Lung (tissue), 12 donors: ENCODE data around the gene ADAM10. TPM values are rescaled to one million over a fixed set of nuclear protein-coding genes. Genes with fewer than 3 reads are reported as not detected.

Source experiments
- ATAC-seq: fragments of 200-7000 bp; cut with Tn5 transposase; one replicate; pipeline ENCODE4 v1.9.1; 2020; ENCODE audit warnings: moderate number of reproducible peaks; ENCODE audit not compliant: insufficient read depth, low FRiP score
- DNase-seq, 3 donors: peaks; one replicate each; pipeline ENCODE4 v3.0.0-alpha.2; 2013 to 2017
- H3K27ac ChIP-seq, 2 donors: one replicate each; pipeline ENCODE4 v1.5.1; 2013; ENCODE audit warnings: mild to moderate bottlenecking in 2 of 2, moderate library complexity in 2 of 2, control low read depth in 1 of 2, inconsistent platforms in 1 of 2, low read depth in 1 of 2, low read length in 1 of 2
- H3K27me3 ChIP-seq, 3 donors: one replicate each; pipeline ENCODE4 v1.5.1; 2013; ENCODE audit warnings: low read length in 2 of 3; ENCODE audit not compliant: control insufficient read depth in 3 of 3, insufficient read depth in 3 of 3
- H3K36me3 ChIP-seq, 4 donors: one replicate each; pipeline ENCODE4 v1.5.1; 2013; ENCODE audit warnings: low read length in 4 of 4, mild to moderate bottlenecking in 1 of 4, moderate library complexity in 1 of 4; ENCODE audit not compliant: control insufficient read depth in 4 of 4, insufficient read depth in 4 of 4
- H3K4me1 ChIP-seq, 5 donors: one replicate each; pipeline ENCODE4 v1.5.1; 2013; ENCODE audit warnings: low read length in 5 of 5, mild to moderate bottlenecking in 2 of 5, moderate library complexity in 1 of 5; ENCODE audit not compliant: control insufficient read depth in 5 of 5, insufficient read depth in 5 of 5
- H3K4me3 ChIP-seq: one replicate; pipeline ENCODE4 v1.5.1; 2013; ENCODE audit warnings: mild to moderate bottlenecking, control low read depth, moderate library complexity
- H3K9ac ChIP-seq, 2 donors: one replicate each; pipeline ENCODE4 v1.5.1; 2013; ENCODE audit warnings: low read length in 2 of 2, control low read depth in 1 of 2; ENCODE audit not compliant: insufficient read depth in 1 of 2
- H3K9me3 ChIP-seq, 4 donors: one replicate each; pipeline ENCODE4 v1.5.1; 2013; ENCODE audit warnings: low read length in 3 of 4, mild to moderate bottlenecking in 1 of 4, moderate library complexity in 1 of 4; ENCODE audit not compliant: control insufficient read depth in 4 of 4, insufficient read depth in 3 of 4
- WGBS, 2 donors: extraction: QIAGEN DNeasy Blood & Tissue Kit; methylation state at CpG; one replicate each; pipeline ENCODE4 v1.1.7; 2013; 5-methylcytosine and 5-hydroxymethylcytosine counted together
- polyA plus RNA-seq, 2 donors: library from polyadenylated mRNA; stranded (reverse); fragments of 200-250 nt; gene quantifications; one replicate each; pipeline ENCODE4 v1.2.1, GENCODE V29; 2013
- total RNA-seq, 2 donors: library from RNA; depleted of rRNA in 1 of 2; stranded (reverse); fragments of >200 nt in 1 of 2; gene quantifications; one replicate each; pipeline ENCODE4 v1.2.1, GENCODE V29; 2014 to 2021
- TF ChIP-seq, protein P1 (sequence below): IDR thresholded peaks from 2 replicates; pipeline ENCODE4 v1.5.1; 2012; ENCODE audit warnings: mild to moderate bottlenecking; ENCODE audit errors: control extremely low read depth, extremely low read depth
- donor health status: control.
- donor health status: control.
- donor health status: Bipolar disorder and iron deficiency.
- donor health status: healthy.
- donor health status: DM: yes; HTN: yes; CAD: no.

Gene ADAM10
- total and polyA plus RNA-seq, 4 donors = 9.7 to 274 (median 88.6) TPM

DNA sequence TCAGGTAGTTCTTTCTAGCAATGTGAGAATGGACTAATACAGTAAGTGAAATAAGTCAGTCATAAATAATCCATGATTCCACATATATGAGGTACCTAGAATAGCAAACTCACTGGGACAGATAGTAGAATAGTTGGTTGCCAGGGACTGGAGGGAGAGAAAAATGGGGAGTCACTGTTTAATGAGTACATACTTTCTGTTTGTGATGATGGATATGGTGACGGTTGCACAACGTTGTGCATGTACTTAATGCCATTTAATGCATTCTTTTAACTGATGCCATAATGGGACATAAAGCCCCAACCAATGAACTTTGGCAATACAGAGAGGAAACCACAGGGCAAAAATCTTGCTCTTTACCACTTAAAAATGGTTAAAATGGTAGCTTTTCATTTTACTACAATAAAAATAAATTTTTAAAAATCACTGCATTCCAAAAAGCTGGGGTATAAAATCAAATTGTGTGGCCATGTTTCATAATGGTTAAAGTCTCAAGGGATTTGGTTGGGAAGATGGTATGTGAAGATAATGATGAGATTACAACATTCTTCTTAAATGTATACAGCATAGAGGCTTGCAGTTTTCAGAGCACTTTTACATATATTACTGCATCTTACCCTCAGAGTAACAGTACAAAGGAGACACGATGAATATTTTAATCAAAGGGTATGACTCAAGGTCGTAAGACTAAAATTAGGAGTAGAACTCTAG lies 45.2 kb downstream of the ADAM10 start:
- H3K36me3 ChIP-seq = peaks cover 0 to 8% (median 5%) of the 10 kb centered on the region in 4 donors
- H3K9me3 ChIP-seq = peaks cover 0 to 2% (median 0%) of the 10 kb centered on the region in 4 donors
- TF ChIP-seq, protein P1, sequence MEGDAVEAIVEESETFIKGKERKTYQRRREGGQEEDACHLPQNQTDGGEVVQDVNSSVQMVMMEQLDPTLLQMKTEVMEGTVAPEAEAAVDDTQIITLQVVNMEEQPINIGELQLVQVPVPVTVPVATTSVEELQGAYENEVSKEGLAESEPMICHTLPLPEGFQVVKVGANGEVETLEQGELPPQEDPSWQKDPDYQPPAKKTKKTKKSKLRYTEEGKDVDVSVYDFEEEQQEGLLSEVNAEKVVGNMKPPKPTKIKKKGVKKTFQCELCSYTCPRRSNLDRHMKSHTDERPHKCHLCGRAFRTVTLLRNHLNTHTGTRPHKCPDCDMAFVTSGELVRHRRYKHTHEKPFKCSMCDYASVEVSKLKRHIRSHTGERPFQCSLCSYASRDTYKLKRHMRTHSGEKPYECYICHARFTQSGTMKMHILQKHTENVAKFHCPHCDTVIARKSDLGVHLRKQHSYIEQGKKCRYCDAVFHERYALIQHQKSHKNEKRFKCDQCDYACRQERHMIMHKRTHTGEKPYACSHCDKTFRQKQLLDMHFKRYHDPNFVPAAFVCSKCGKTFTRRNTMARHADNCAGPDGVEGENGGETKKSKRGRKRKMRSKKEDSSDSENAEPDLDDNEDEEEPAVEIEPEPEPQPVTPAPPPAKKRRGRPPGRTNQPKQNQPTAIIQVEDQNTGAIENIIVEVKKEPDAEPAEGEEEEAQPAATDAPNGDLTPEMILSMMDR = no peak
- H3K9ac ChIP-seq = no peak overlapping the region
- H3K4me3 ChIP-seq = no peak overlapping the region
- 81 to 93% methylated on average over 4 of the region's 4 CpGs for WGBS, 2 donors
- H3K27me3 ChIP-seq = no peaks in the 10 kb centered on the region
- ATAC-seq = no peak
- peaks cover 0 to 5% (median 0%) of the 10 kb centered on the region in 5 donors for H3K4me1 ChIP-seq
- no peak for DNase-seq
- H3K27ac ChIP-seq = no peak overlapping the region

DNA sequence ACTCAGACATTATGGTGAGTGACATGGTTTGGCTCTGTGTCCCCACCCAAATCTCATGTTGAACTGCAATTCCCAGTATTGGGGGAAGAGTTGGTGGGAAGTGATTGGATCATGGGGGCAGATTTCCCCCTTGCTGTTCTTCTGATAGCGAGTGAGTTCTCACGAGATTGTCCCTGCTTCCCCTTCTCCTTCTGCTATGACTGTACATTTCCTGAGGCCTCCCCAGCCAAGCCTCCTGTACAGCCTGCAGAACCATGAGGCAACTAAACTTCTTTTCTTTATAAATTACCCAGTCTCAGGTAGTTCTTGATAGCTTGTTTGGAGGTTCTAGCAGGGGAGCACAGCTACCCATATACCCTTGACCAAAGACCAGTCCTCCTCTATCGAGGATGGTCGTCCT lies 45.9 kb downstream of the ADAM10 start:
- H3K27me3 ChIP-seq = no peaks in the 10 kb centered on the region
- DNase-seq = no peak
- peaks cover 0 to 8% (median 5%) of the 10 kb centered on the region in 4 donors for H3K36me3 ChIP-seq
- no peak overlapping the region for H3K4me3 ChIP-seq
- H3K9ac ChIP-seq = no peak overlapping the region
- 79 to 88% methylated on average over 4 of the region's 4 CpGs for WGBS, 2 donors
- no peak overlapping the region for H3K27ac ChIP-seq
- ATAC-seq = no peak
- peaks cover 0 to 5% (median 0%) of the 10 kb centered on the region in 5 donors for H3K4me1 ChIP-seq
- TF ChIP-seq, protein P1 = no peak
- H3K9me3 ChIP-seq = peaks cover 0 to 7% (median 3%) of the 10 kb centered on the region in 4 donors

DNA sequence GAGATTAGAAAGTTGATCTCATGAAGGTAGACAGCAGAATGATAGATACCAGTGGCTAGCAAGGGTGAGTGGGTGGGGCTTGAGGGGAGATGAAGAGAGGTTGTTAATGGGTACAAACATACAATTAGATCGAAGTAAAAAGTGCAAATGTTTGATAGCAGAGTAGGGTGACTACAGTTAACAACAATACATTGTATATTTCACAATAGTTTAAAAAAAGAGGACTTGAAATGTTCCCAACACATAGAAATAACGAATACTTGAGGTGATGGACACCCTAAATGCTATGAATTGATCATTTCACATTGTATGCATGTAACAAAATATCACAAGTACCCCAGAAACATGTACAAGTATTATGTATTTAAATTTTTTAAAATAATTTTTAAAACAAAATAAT lies 47.3 kb downstream of the ADAM10 start:
- ATAC-seq (no peak), DNase-seq (no peak)
- TF ChIP-seq, protein P1 = no peak
- H3K4me3 ChIP-seq = no peak overlapping the region
- H3K4me1 ChIP-seq = peaks cover 0 to 9% (median 0%) of the 10 kb centered on the region in 5 donors
- peaks cover 0 to 10% (median 5%) of the 10 kb centered on the region in 4 donors for H3K36me3 ChIP-seq
- peaks cover 0 to 7% (median 3%) of the 10 kb centered on the region in 4 donors for H3K9me3 ChIP-seq
- no peak overlapping the region for H3K27ac ChIP-seq
- H3K9ac ChIP-seq = no peak overlapping the region
- WGBS, 2 donors = 95 to 96% methylated on average over 2 of the region's 2 CpGs
- H3K27me3 ChIP-seq = no peaks in the 10 kb centered on the region
